Choroid plexus epithelial cell (primary cell): ENCODE data around the gene QSOX2.

ENCODE experiments used
- DNase-seq: peaks from one replicate; pipeline ENCODE4 v3.0.0-alpha.2; 2010; ENCODE audit warnings: low read depth
- H3K4me3 ChIP-seq: 2 replicates; pipeline ENCODE4 v1.5.1; 2011; ENCODE audit warnings: low read depth, mild to moderate bottlenecking, control low read depth, low read length, moderate library complexity
- TF ChIP-seq, protein P1 (sequence below): conservative IDR thresholded peaks from 2 replicates; pipeline ENCODE4 v1.5.1; 2011; ENCODE audit warnings: low read depth, mild to moderate bottlenecking, control low read depth, inconsistent platforms, low read length, moderate library complexity

The QSOX2 gene

DNA sequence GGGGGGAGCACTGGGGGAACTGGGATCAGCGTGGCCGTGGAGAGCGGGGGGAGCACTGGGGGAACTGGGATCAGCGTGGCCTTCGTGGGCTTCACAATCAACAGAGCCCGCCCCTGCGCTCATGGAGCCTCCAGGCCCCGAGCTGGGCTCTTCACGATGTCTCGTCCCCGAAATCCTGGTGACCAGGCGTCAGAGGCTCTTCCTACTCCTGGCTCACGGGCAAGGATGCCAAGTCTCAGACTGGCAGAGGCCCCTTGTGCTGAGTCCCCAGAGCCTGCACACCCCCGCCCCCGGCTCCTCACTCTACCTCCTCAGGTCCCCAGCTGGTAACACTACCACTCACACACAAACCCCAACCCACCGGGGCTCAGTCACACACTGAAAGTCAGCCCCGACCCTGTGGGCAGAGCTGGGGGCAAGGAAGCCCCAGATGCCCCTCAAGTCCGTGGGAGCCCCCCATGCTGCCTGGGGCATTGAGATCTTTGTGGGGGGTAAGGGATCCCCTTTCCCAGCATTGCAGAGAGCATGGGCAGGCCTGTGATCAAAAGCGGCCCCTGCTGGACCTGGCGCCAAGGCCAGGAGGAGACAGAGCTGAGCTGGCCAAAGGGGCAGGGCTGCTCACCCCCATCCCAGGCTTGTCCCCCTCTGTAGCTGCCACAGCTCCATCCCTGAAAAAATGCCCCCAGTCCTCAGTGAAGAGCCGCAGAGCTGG is 67.4 kb downstream of the QSOX2 start:
- DNase-seq, result no peak
- TF ChIP-seq, protein P1, sequence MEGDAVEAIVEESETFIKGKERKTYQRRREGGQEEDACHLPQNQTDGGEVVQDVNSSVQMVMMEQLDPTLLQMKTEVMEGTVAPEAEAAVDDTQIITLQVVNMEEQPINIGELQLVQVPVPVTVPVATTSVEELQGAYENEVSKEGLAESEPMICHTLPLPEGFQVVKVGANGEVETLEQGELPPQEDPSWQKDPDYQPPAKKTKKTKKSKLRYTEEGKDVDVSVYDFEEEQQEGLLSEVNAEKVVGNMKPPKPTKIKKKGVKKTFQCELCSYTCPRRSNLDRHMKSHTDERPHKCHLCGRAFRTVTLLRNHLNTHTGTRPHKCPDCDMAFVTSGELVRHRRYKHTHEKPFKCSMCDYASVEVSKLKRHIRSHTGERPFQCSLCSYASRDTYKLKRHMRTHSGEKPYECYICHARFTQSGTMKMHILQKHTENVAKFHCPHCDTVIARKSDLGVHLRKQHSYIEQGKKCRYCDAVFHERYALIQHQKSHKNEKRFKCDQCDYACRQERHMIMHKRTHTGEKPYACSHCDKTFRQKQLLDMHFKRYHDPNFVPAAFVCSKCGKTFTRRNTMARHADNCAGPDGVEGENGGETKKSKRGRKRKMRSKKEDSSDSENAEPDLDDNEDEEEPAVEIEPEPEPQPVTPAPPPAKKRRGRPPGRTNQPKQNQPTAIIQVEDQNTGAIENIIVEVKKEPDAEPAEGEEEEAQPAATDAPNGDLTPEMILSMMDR, result no peak
- no peak overlapping the region for H3K4me3 ChIP-seq

DNA sequence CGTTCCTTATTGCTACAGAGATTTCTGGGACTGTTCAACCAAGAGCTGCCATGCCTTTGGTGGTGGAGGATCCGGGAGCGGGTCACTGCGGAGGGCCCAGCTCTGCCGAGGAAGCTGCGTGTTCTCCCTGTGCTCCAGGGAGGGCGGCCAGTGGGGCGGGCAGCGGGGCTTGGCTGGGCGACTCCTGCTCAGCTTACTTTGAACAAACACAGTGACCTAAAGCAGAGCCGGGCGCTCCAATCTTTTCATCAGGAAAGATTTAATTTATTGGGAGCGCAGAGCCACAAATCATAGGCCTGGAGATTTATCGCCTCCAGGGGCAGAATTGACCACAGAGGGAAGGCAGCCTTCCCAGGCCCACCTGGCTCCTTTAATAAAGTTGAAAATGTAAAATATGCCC is 68.4 kb downstream of the QSOX2 start:
- TF ChIP-seq, protein P1, result no peak
- no peak for DNase-seq

DNA sequence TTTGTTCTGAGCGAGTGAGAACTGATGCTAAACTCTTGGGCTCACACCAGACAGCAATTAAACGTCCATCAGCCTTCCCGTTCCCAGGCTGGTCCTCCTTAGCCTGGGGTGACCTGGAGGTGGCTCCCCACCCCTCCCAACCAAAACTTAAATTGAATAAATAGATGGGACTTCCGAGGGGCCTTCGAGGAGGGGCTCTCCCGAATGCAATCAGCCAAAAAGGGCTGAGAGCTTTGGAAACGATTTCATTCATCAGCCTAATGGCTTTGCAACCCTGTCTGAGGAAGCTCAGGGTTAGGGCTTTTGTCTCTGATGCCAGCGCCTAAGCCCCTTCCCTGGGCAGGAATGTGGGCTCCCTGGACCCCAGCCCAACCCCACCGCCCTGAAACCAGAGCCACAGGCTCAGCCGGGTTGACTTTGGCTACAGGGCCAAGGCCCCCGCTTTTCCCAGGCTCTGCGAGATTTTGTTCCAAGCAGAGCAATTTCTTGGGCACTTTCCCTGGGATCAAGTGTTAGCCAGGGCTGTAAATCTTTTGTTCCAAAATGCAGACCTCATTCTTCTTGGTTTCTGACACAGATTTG is 69.9 kb downstream of the QSOX2 start:
- TF ChIP-seq, protein P1, result no peak
- no peak for DNase-seq

More for the DNA sequence above, 68.4 kb downstream of the QSOX2 start:
- H3K4me3 ChIP-seq, result no peak overlapping the region

DNA sequence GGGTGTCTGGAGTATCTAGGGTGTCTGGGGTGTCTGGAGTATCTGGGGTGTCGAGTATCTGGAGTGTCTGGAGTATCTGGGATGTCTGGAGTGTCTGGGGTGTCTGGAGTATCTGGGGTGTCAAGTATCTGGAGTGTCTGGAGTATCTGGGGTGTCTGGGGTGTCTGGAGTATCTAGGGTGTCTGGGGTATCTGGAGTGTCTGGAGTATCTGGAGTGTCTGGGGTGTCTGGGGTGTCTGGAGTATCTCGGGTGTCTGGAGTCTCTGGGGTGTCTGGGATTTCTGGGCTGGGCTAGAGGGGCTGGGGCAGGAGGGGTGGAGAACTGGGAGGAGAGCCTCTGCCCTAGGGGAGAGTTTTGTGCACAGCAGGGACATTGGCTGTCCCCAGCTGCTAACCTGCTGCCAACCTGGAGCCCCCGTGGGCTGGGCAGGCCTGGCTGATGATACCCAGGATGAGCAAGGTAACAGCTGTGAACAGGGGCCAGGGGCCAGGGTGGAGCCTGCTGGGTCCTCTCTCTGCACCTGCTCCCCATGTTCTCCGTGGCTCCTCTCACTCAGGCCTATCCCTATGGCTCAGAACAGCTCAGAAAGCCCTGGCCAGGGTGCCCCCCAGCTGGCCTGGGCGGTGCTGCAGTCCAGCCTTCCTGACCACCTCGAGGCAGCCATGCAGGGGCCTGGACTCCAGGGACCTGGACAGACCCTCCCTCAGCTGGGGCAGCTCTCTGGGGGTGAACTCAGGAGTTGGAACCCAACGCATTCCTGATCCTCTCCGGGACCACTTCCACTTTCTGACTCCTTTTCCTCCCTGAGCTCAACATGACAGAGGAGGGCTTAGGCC is 70.6 kb downstream of the QSOX2 start:
- TF ChIP-seq, protein P1, result no peak
- no peak overlapping the region for H3K4me3 ChIP-seq
- no peak for DNase-seq

More for the DNA sequence above, 69.9 kb downstream of the QSOX2 start:
- H3K4me3 ChIP-seq, result no peak overlapping the region

DNA sequence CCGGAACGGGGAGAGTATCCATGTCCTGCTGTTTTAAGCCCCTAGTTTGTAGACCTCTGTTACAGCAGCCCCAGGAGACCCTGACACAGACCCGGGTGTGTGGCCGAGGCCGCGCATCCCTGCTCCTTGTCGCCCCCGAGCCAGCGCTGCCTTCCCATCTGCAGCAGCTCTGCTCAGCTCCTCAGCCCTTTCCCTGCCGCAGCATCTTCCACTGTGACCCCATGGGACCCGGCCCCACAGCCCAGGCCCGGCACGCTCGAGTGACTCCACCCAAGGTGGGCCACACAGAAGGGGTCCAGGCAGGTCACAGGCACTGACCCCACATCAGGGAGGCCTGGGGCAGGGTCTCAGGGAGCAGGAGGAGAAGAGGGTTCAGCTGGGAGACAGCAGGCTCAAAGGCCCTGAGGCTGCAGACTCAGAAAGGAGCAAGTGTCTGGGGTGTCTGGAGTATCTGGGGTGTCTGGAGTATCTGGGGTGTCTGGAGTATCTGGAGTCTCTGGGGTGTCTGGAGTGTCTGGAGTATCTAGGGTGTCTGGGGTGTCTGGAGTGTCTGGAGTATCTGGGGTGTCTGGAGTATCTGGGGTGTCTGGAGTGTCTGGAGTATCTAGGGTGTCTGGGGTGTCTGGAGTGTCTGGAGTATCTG is 71.8 kb downstream of the QSOX2 start:
- DNase-seq, result no peak
- TF ChIP-seq, protein P1, result no peak
- H3K4me3 ChIP-seq, result no peak overlapping the region

DNA sequence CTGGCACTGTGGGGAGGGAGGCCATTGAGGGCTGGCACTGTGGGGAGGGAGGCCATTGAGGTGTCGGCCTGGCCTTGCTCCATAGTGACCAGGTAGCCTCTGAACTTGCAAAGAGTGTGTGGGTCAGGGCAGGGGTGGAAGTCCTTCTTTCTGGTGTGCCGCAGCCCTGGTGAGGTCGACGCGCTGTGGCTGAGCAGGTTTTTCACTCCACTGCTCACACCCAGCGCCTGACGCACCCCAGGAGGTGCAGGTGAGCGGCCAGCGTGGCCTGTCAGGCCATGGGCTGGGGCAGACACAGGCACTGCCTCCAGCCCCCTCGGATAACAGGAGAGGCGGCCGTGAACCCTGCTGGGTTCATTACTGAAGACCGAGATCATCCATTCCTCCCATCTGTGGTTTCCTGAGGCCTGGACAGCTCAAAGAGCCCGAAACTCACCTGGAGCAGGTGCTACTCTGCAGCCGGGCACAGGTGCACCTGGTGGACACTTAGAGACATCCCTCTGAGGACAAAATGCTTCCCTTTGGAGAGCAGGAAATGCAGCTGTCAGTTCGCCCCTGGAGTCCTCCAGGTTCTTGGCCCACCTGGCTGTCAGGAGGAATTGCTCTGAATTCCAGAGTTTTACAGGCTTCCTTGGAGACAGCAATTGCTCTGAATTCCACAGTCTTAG is 73.1 kb downstream of the QSOX2 start:
- TF ChIP-seq, protein P1, result no peak
- no peak overlapping the region for H3K4me3 ChIP-seq
- no peak for DNase-seq
